Esophagus squamous epithelium (tissue), 5 donors: ENCODE results near the gene GPSM1. TPM values are rescaled to one million over a fixed set of nuclear protein-coding genes. Genes with fewer than 3 reads are reported as not detected.

ENCODE experiments used
- DNase-seq: peaks from one replicate; lab custom pipeline; 2025; lab: John Stamatoyannopoulos, UW
- H3K27ac ChIP-seq, 4 donors: fragments of 200-600 bp; sonication (generic); one replicate each; pipeline ENCODE4 v1.5.1; 2016 to 2019; ENCODE audit warnings: mild to moderate bottlenecking in 1 of 4
- H3K27me3 ChIP-seq, 4 donors: fragments of 200-600 bp; sonication (generic); 1 replicate in 3 of 4; 2 replicates in 1 of 4; pipeline versions ENCODE4 v1.5.1 to v1.6.0; 2017 to 2021; ENCODE audit warnings: antibody characterized with exemption in 1 of 4
- H3K36me3 ChIP-seq, 3 donors: fragments of 200-600 bp; sonication (generic); one replicate each; pipeline ENCODE4 v1.5.1; 2016 to 2019
- H3K4me1 ChIP-seq, 3 donors: fragments of 200-600 bp; sonication (generic); one replicate each; pipeline ENCODE4 v1.5.1; 2017 to 2019
- H3K4me3 ChIP-seq, 4 donors: fragments of 200-600 bp; sonication (generic); 1 replicate in 3 of 4; 2 replicates in 1 of 4; pipeline ENCODE4 v1.5.1; 2016 to 2019; ENCODE audit warnings: mild to moderate bottlenecking in 2 of 4, moderate library complexity in 1 of 4
- H3K9me3 ChIP-seq, 3 donors: fragments of 200-600 bp; sonication (generic); one replicate each; pipeline ENCODE4 v1.5.1; 2016 to 2019
- POLR2A ChIP-seq, 4 donors: fragments of 450-650 bp; IDR thresholded peaks; one replicate each; pipeline ENCODE4 v1.6.1; 2017; ENCODE audit warnings: antibody characterized with exemption in 4 of 4, mild to moderate bottlenecking in 4 of 4, moderate library complexity in 3 of 4
- WGBS, 2 donors: methylation state at CpG; one replicate each; pipeline ENCODE4 v1.1.5; 2018; 5-methylcytosine and 5-hydroxymethylcytosine counted together
- intact Hi-C: fragments of 100-400 bp; cut with DNase I; formaldehyde crosslinking; loops from one replicate; pipeline ENCODE4 v1.15.0; 2022
- total RNA-seq, 4 donors: library from RNA; depleted of rRNA; stranded (reverse); fragments of >200 nt; gene quantifications; one replicate each; pipeline ENCODE4 v1.1.0, GENCODE V29; 2016
- TF ChIP-seq, protein P1 (sequence below), 6 experiments: fragments of 450-650 bp in 4 of 6; fragments of 200-600 bp in 2 of 6; sonication (generic) in 2 of 6; IDR thresholded peaks; one replicate each; pipeline ENCODE4 v1.5.1; 2016 to 2019; ENCODE audit warnings: antibody characterized with exemption in 6 of 6, mild to moderate bottlenecking in 4 of 6, moderate library complexity in 4 of 6
- donor health status: DM: yes; HTN: yes; CAD: no.

The GPSM1 gene
- total RNA-seq, 4 donors from 2014 or later: 0.72 to 8.2 (median 1.9) TPM

DNA sequence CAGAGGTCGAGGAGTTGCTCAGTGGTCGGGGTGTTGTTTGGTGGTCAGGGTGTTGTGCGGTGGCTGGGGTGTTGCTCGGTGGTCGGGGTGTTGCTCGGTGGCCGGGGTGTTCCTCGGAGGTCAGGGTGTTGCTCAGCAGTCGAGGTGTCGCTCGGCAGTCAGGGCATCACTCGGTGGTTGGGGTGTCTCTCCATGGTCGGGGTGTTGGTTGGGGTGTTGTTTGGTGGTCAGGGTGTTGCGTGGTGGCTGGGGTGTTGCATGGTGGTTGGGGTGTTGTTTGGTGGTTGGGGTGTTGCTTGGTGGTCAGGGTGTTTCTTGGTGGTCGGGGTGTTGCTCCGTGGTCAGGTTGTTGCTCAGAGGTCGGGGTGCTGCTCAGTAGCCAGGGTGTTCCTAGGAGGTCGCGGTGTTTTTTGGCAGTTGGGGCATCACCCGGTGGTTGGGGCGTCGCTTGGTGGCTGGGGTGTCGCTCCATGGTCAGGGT, 11.0 kb upstream of the GPSM1 start:
- no peak for DNase-seq
- intact Hi-C loops: no loop called here
- Histone ChIP-seq H3K4me3 (no peak overlapping the region), H3K9me3 (peaks cover 0 to 18% (median 11%) of the 10 kb centered on the region in 3 donors), H3K4me1 (peaks cover 0 to 4% (median 0%) of the 10 kb centered on the region in 3 donors), H3K27ac (no peak overlapping the region), H3K36me3 (no peaks in the 10 kb centered on the region), H3K27me3 (peaks cover 0 to 14% (median 0%) of the 10 kb centered on the region in 4 donors)
- WGBS, 2 donors: 85 to 95% methylated on average over 14 to 17 of the region's 23 CpGs
- no peak for TF ChIP-seq POLR2A (IDR thresholded peaks at IDR 0.05)
- TF ChIP-seq, protein P1, sequence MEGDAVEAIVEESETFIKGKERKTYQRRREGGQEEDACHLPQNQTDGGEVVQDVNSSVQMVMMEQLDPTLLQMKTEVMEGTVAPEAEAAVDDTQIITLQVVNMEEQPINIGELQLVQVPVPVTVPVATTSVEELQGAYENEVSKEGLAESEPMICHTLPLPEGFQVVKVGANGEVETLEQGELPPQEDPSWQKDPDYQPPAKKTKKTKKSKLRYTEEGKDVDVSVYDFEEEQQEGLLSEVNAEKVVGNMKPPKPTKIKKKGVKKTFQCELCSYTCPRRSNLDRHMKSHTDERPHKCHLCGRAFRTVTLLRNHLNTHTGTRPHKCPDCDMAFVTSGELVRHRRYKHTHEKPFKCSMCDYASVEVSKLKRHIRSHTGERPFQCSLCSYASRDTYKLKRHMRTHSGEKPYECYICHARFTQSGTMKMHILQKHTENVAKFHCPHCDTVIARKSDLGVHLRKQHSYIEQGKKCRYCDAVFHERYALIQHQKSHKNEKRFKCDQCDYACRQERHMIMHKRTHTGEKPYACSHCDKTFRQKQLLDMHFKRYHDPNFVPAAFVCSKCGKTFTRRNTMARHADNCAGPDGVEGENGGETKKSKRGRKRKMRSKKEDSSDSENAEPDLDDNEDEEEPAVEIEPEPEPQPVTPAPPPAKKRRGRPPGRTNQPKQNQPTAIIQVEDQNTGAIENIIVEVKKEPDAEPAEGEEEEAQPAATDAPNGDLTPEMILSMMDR (IDR thresholded peaks at IDR 0.05): no peak

DNA sequence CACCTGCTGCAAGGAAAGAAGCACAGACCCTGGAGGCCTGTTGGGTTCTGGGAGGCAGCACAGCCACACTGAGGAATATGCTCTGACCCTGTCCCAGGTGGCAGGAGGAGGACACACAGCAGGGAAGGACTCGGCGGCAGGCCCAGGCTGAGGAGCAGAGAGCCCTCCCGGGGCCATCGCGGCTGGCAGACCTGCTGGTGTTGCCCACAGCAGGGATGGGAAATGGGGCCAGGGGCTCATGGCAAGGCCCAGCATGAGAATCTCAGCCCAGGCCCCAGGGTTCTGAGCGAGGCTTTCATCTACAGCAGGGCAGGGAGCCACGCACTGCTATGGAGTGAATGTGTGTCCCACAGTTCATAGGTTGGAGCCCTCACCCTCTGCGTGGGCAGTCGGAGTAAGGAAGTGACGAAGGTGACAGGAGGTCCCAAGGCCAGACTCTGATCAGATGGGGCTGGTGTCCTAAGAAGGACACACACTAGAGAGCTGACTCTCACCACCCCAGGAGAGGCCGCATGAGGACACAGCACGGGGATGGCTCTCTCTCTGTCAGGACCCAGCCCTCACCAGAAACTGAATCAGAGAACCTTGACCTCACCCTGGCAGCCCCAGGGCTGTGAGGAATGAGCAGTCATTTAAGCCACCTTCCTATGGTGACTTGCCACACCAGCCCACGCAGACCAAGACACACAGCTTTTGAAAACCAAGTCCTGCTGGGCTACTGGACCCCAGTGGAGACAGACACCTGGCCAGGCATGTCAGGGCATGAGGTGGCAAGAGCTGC, 10.3 kb upstream of the GPSM1 start:
- Histone ChIP-seq H3K4me1 (no peaks in the 10 kb centered on the region), H3K4me3 (no peak overlapping the region), H3K27ac (no peak overlapping the region), H3K36me3 (no peaks in the 10 kb centered on the region), H3K9me3 (peaks cover 0 to 18% (median 11%) of the 10 kb centered on the region in 3 donors), H3K27me3 (peaks cover 0 to 6% (median 0%) of the 10 kb centered on the region in 4 donors)
- 88% methylated on average over 7 to 10 of the region's 13 CpGs for WGBS, 2 donors
- TF ChIP-seq, protein P1 (IDR thresholded peaks at IDR 0.05): no peak
- no peak for TF ChIP-seq POLR2A (IDR thresholded peaks at IDR 0.05)
- intact Hi-C loops: no loop called here
- no peak for DNase-seq

DNA sequence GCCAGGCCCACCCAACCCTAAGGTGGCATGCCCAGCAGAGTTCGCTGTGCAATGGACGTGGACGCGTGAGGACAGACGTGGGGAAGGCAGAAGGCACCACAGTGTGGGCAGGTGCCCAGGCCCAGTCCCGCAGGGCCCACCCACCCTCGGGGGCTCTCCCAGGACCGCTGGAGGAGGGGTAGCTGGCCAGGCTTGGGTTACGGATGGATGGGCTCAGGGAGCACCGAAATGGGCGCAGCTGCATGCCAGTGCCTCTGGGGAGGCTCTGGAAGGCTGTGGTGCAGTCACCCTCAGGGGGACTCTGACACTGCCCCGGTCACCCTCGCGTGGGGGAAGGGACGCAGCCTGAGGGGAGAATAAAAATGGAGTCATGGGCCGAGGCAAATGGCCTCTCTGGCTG, 9.6 kb upstream of the GPSM1 start:
- no peaks in the 10 kb centered on the region for H3K36me3 ChIP-seq
- peaks cover 0 to 6% (median 0%) of the 10 kb centered on the region in 4 donors for H3K27me3 ChIP-seq
- H3K27ac ChIP-seq: no peak overlapping the region
- 64 to 66% methylated on average over 1 to 7 of the region's 16 CpGs for WGBS, 2 donors
- intact Hi-C loops: no loop called here
- H3K4me3 ChIP-seq: no peak overlapping the region
- peaks cover 0 to 18% (median 11%) of the 10 kb centered on the region in 3 donors for H3K9me3 ChIP-seq
- TF ChIP-seq POLR2A (IDR thresholded peaks at IDR 0.05): no peak
- TF ChIP-seq, protein P1 (IDR thresholded peaks at IDR 0.05): no peak
- DNase-seq: no peak
- peaks cover 0 to 1% (median 0%) of the 10 kb centered on the region in 3 donors for H3K4me1 ChIP-seq

DNA sequence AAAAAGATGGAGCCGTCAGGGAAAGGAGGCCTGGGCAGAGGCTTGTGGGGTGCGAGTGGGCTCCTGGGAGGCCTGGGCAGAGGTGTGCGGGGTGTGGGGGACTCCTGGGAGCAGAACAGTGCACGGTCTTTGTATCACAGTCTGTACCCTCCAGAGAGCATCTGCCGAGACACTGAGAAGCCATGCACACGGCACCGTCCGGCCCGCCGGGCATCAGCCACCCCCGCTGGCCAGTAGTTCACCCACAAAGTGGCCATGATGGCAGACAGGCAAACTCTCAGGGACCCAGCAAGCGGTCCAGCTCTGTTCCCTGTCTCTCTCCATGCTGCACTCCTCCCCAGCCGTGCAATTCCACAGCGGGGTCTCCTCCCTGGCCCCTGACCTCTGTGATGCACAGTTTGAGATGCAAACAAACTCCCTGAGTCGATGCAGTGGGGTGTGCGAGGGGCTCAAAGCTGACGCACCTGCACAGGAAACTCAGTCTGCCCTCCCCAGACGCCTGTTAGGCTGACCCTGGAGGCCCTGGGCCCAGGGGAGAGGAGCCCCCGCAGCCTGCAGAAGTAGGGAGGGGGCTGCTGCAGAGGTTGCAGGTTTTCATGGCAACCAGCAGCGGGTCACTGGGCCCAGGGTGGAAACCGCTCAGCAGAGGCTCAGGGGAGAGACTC, 9.1 kb upstream of the GPSM1 start:
- intact Hi-C loops: no loop called here
- DNase-seq: no peak
- 82 to 90% methylated on average over 9 to 11 of the region's 21 CpGs for WGBS, 2 donors
- TF ChIP-seq, protein P1 (IDR thresholded peaks at IDR 0.05): no peak
- no peak for TF ChIP-seq POLR2A (IDR thresholded peaks at IDR 0.05)
- peaks cover 0 to 6% (median 0%) of the 10 kb centered on the region in 3 donors for H3K4me1 ChIP-seq
- H3K9me3 ChIP-seq: peaks cover 0 to 18% (median 11%) of the 10 kb centered on the region in 3 donors
- H3K27ac ChIP-seq: no peak overlapping the region
- H3K27me3 ChIP-seq: peaks cover 0 to 11% (median 0%) of the 10 kb centered on the region in 4 donors
- no peaks in the 10 kb centered on the region for H3K36me3 ChIP-seq
- H3K4me3 ChIP-seq: no peak overlapping the region
